GM12878 (cell line): ENCODE measurements around the gene NEMF. TPM values are rescaled to one million over a fixed set of nuclear protein-coding genes. Genes with fewer than 3 reads are reported as not detected.
A peak's percentile ranks its signal among the peaks of the same experiment; 100 is the strongest.

Experiments used
- ATAC-seq: fragments of 200-7000 bp; cut with Tn5 transposase; 3 replicates; pipeline ENCODE4 v1.9.1; 2020; ENCODE audit warnings: mild to moderate bottlenecking, moderate library complexity
- BruUV-seq: library from RNA; stranded (reverse); fragments of 400-500 nt; replicated peaks from 2 replicates; lab custom pipeline; 2021; lab: Mats Ljungman, UMichigan
- CTCF ChIA-PET: fragments of 300-600 bp; sonication (Branson Sonifier 250); formaldehyde crosslinking; extraction: SDS; loops from one replicate; lab custom pipeline; 2021; ENCODE audit warnings: inconsistent platforms; lab: Yijun Ruan, JAX
- POLR2A ChIA-PET: fragments of 350-600 bp; formaldehyde crosslinking; extraction: SDS; loops from one replicate; lab custom pipeline; 2021; ENCODE audit warnings: inconsistent platforms; lab: Charles Lee
- RAD21 ChIA-PET: fragments of 300-600 bp; sonication (Branson Sonifier 250); formaldehyde crosslinking; loops from one replicate; lab custom pipeline; 2023; ENCODE audit warnings: antibody characterized with exemption; ENCODE audit not compliant: unreplicated experiment; lab: Charles Lee
- SMC1A ChIA-PET: fragments of 300-600 bp; sonication (Branson Sonifier 250); formaldehyde crosslinking; loops from one replicate; lab custom pipeline; 2023; ENCODE audit not compliant: unreplicated experiment, uncharacterized antibody; lab: Charles Lee
- DNase-seq: peaks from one replicate; pipeline ENCODE4 v3.0.0-alpha.2; 2011; ENCODE audit warnings: low read depth, low spot score
- FAIRE-seq: peaks from 3 replicates; lab custom pipeline; 2011; peaks lifted over from hg19 to GRCh38; lab: Jason Lieb, UNC
- H2AFZ ChIP-seq: 2 replicates; pipeline ENCODE4 v1.6.0; 2011; ENCODE audit warnings: low read depth, low read length, control low read depth; ENCODE audit not compliant: control insufficient read depth
- H3K27ac ChIP-seq: 2 replicates; pipeline ENCODE4 v1.5.1; 2011; ENCODE audit warnings: control low read depth; ENCODE audit not compliant: control insufficient read depth, insufficient read depth
- H3K27me3 ChIP-seq, 2 experiments: replicated peaks in 1 of 2; 2 replicates each; pipeline versions ENCODE4 v1.6.0 to v1.6.1; 2011; ENCODE audit warnings: low read length in 1 of 2; ENCODE audit not compliant: control insufficient read depth in 2 of 2, insufficient read depth in 2 of 2
- H3K36me3 ChIP-seq, 2 experiments: 2 replicates each; pipeline ENCODE4 v1.5.1; 2011; ENCODE audit warnings: low read length in 1 of 2; ENCODE audit not compliant: control insufficient read depth in 2 of 2, insufficient read depth in 2 of 2
- H3K4me1 ChIP-seq: 2 replicates; pipeline ENCODE4 v1.6.1; 2011; ENCODE audit warnings: mild to moderate bottlenecking, low read length, moderate library complexity, mixed read lengths; ENCODE audit not compliant: control insufficient read depth, insufficient read depth
- H3K4me2 ChIP-seq: 2 replicates; pipeline ENCODE4 v1.6.0; 2011; ENCODE audit warnings: control low read depth; ENCODE audit not compliant: control insufficient read depth, insufficient read depth
- H3K4me3 ChIP-seq: fragments of 200-600 bp; sonication (generic); 2 replicates; pipeline ENCODE4 v1.5.1; 2016
- H3K79me2 ChIP-seq: 2 replicates; pipeline ENCODE4 v1.6.0; 2011; ENCODE audit warnings: low read length; ENCODE audit not compliant: control insufficient read depth, insufficient read depth
- H3K9ac ChIP-seq: 2 replicates; pipeline ENCODE4 v1.8.0; 2011; ENCODE audit warnings: low read length, control low read depth, mixed read lengths; ENCODE audit not compliant: control insufficient read depth, insufficient read depth
- H3K9me3 ChIP-seq: replicated peaks from 3 replicates; pipeline ENCODE4 v1.5.1; 2011; ENCODE audit warnings: mild to moderate bottlenecking, low read length; ENCODE audit not compliant: control insufficient read depth, insufficient read depth
- H4K20me1 ChIP-seq: 2 replicates; pipeline ENCODE4 v1.6.0; 2011; ENCODE audit not compliant: control insufficient read depth, insufficient read depth
- EP300 ChIP-seq, 2 experiments: fragments of 150-350 bp in 1 of 2; IDR thresholded peaks; 2 replicates each; pipeline ENCODE4 v1.6.1; 2011 to 2012; ENCODE audit warnings: low read depth in 2 of 2, low read length in 2 of 2, borderline replicate concordance in 1 of 2, improper control_type of control experiment in 1 of 2, inconsistent platforms in 1 of 2; ENCODE audit not compliant: control insufficient read depth in 1 of 2
- HDGF ChIP-seq: fragments of 450-650 bp; IDR thresholded peaks from 2 replicates; pipeline ENCODE4 v1.6.1; 2016; ENCODE audit warnings: antibody characterized with exemption
- MEF2B ChIP-seq: fragments of 450-650 bp; IDR thresholded peaks from 2 replicates; pipeline ENCODE4 v1.6.1; 2018; ENCODE audit warnings: mild to moderate bottlenecking, moderate library complexity; ENCODE audit not compliant: partially characterized antibody, poor library complexity, severe bottlenecking
- MXI1 ChIP-seq: fragments of 150-350 bp; IDR thresholded peaks from 2 replicates; pipeline ENCODE4 v1.6.1; 2011; ENCODE audit warnings: low read depth, mild to moderate bottlenecking, inconsistent platforms, low read length, improper control_type of control experiment
- NFYA ChIP-seq: IDR thresholded peaks from 2 replicates; pipeline ENCODE4 v1.6.1; 2011; ENCODE audit warnings: low read depth, mild to moderate bottlenecking, low read length, improper control_type of control experiment, borderline replicate concordance
- NR2C1 ChIP-seq: fragments of 450-650 bp; IDR thresholded peaks from 2 replicates; pipeline ENCODE4 v1.6.1; 2017; ENCODE audit warnings: antibody characterized with exemption, mild to moderate bottlenecking, moderate library complexity
- REST ChIP-seq: IDR thresholded peaks from 2 replicates; pipeline ENCODE4 v1.6.1; 2012; ENCODE audit warnings: mild to moderate bottlenecking, low read depth, low read length
- TCF3 ChIP-seq: IDR thresholded peaks from 2 replicates; pipeline ENCODE4 v1.6.1; 2012; ENCODE audit warnings: low read depth, mild to moderate bottlenecking, low read length, borderline replicate concordance; ENCODE audit not compliant: insufficient read depth
- USF2 ChIP-seq: IDR thresholded peaks from 2 replicates; pipeline ENCODE4 v1.6.1; 2011; ENCODE audit warnings: low read depth, low read length, improper control_type of control experiment, borderline replicate concordance
- WGBS: methylation state at CpG from one replicate; pipeline ENCODE4 v1.1.6; 2016; ENCODE audit warnings: low lambda C conversion rate; ENCODE audit not compliant: insufficient replicate concordance, insufficient coverage; ENCODE audit errors: missing lambda C conversion rate; 5-methylcytosine and 5-hydroxymethylcytosine counted together
- in situ Hi-C: fragments of 300-500 bp; cut with MboI; formaldehyde crosslinking; loops from 9 replicates; pipeline ENCODE4 v1.14.3; 2018; ENCODE audit warnings: mixed read lengths
- intact Hi-C: fragments of 100-400 bp; cut with micrococcal nuclease; formaldehyde crosslinking; loops from one replicate; pipeline ENCODE4 v1.14.2; 2022; ENCODE audit not compliant: unreplicated experiment
- polyA plus RNA-seq, 11 experiments: library from polyadenylated mRNA; depleted of rRNA in 4 of 11; unstranded in 6 of 11; stranded (reverse) in 5 of 11; fragments of >200 nt; fragmentation: Nextera tagmentation in 4 of 11; fragmentation: Illumina TruSeq in 1 of 11; extraction: Ambion mirVana in 4 of 11; extraction: Trizol in 1 of 11; gene quantifications; 1 replicate in 1 of 11; 2 replicates in 10 of 11; pipeline versions ENCODE4 v1.2.1 to v1.2.3, GENCODE V29; 2011 to 2016; ENCODE audit warnings: inconsistent platforms in 2 of 11, missing spikeins in 2 of 11, low read depth in 1 of 11
- total RNA-seq, 4 experiments: library from RNA; depleted of rRNA in 3 of 4; stranded (reverse); fragments of >200 nt in 3 of 4; fragmentation: Illumina TruSeq in 1 of 4; extraction: Trizol in 1 of 4; gene quantifications; 2 replicates each; pipeline versions ENCODE4 v1.2.1 to v1.2.3, GENCODE V29; 2013 to 2021

Gene NEMF
- total and polyA plus RNA-seq, 10 of the 15 experiments (the other 5 are each of a cell fraction or from before 2014, with no cell fraction given), result 31.5 to 80.1 (median 61.1) TPM

GRCh38 chr14:49769171-49769570, 83.4 kb downstream of the NEMF start:
- intact Hi-C loops, result loop anchor here (10.0 kb wide), 1 partner anchor 346 kb away; the partner anchor contains the start of gene VCPKMT
- TF ChIP-seq REST (no peak), NR2C1 (no peak), USF2 (no peak), MXI1 (no peak), EP300 (IDR thresholded peaks at IDR 0.05; ENCODE audit: borderline replicate concordance in 1 of 2, control insufficient read depth in 1 of 2, low read depth in 2 of 2, low read length in 2 of 2) (no peak), TCF3 (no peak), MEF2B (no peak), HDGF (no peak), NFYA (no peak)
- no peak for ATAC-seq
- peak overlapping the region; percentile 1; the same call in 1 of the 2 replicates for H2AFZ ChIP-seq
- no peaks in the 10 kb centered on the region for H3K9me3 ChIP-seq
- SMC1A ChIA-PET, result interaction anchor here (0.9 to 4.1 kb wide), 11 partner anchors 11 to 338 kb away, joined by 3 to 18 read pairs (median 3); partner anchors contain the start of genes DNAAF2, POLE2 and RPL36AL
- H3K36me3 ChIP-seq, result 0 out of 4 replicates have a peak, but pooled peaks cover 0 to 5% of the 10 kb centered on the region in 2 experiments
- POLR2A ChIA-PET, result interaction anchor here (0.9 to 2.9 kb wide), 5 partner anchors 77 to 134 kb away, joined by 3 to 31 read pairs (median 7); partner anchors contain the start of genes DNAAF2 and NEMF
- peak overlapping the region; percentile 82 for H3K4me2 ChIP-seq
- in situ Hi-C loops, result loop anchor here (5.0 to 25.0 kb wide), 2 partner anchors 132 to 307 kb away; partner anchors contain the start of gene DNAAF2
- peak overlapping the region; percentile 32; the same call in 1 of the 2 replicates for H3K27ac ChIP-seq
- H3K4me1 ChIP-seq, result peaks cover 7% of the 10 kb centered on the region
- H3K79me2 ChIP-seq, result peaks cover 11% of the 10 kb centered on the region
- WGBS, result 34% methylated on average over 6 of the region's 6 CpGs
- BruUV-seq, result TSS peak; percentile 71
- peak overlapping the region; percentile 93 for H3K4me3 ChIP-seq
- FAIRE-seq, result no peak
- CTCF ChIA-PET, result interaction anchor here (0.8 to 2.8 kb wide), 10 partner anchors 11 to 611 kb away, joined by 3 to 14 read pairs (median 4); partner anchors contain the start of genes KLHDC1 and NEMF
- no peak for DNase-seq
- H4K20me1 ChIP-seq, result no peaks in the 10 kb centered on the region
- no peaks in the 10 kb centered on the region for H3K27me3 ChIP-seq
- RAD21 ChIA-PET, result interaction anchor here (0.6 to 3.2 kb wide), 10 partner anchors 60 to 968 kb away, joined by 3 to 18 read pairs (median 5); partner anchors contain the start of genes MGAT2, NEMF, POLE2 and RPL36AL
- peak overlapping the region; percentile 86 for H3K9ac ChIP-seq
